Small intestine (tissue), 7 donors: ENCODE measurements around the gene C2orf68. TPM values are rescaled to one million over a fixed set of nuclear protein-coding genes. Genes with fewer than 3 reads are reported as not detected.
A peak's percentile ranks its signal among the peaks of the same experiment; 100 is the strongest.
"Not testable (repeated sequence)": the region's sequence is repeated elsewhere in the genome, so short reads cannot be mapped to it uniquely, and the experiment has no call there.

ENCODE experiments used
- DNase-seq, 2 donors: peaks; one replicate each; pipeline versions ENCODE4 v3.0.0 to v3.0.0-alpha.2; 2013
- FAIRE-seq: peaks from 2 replicates; lab custom pipeline; 2012; peaks lifted over from hg19 to GRCh38; lab: Jason Lieb, UNC
- H3K27ac ChIP-seq, 3 donors: one replicate each; pipeline ENCODE4 v1.5.1; 2013; ENCODE audit warnings: low read length in 2 of 3, mild to moderate bottlenecking in 2 of 3, control low read depth in 1 of 3, inconsistent platforms in 1 of 3, low read depth in 1 of 3, moderate library complexity in 1 of 3
- H3K27me3 ChIP-seq, 3 donors: one replicate each; pipeline ENCODE4 v1.6.1; 2013; ENCODE audit warnings: low read length in 3 of 3, inconsistent platforms in 1 of 3; ENCODE audit not compliant: control insufficient read depth in 3 of 3, insufficient read depth in 3 of 3
- H3K36me3 ChIP-seq, 3 donors: one replicate each; pipeline ENCODE4 v1.6.1; 2013; ENCODE audit warnings: low read length in 3 of 3, inconsistent platforms in 1 of 3, low read depth in 1 of 3, mild to moderate bottlenecking in 1 of 3, moderate library complexity in 1 of 3; ENCODE audit not compliant: control insufficient read depth in 3 of 3, insufficient read depth in 2 of 3
- H3K4me1 ChIP-seq, 3 donors: one replicate each; pipeline ENCODE4 v1.6.1; 2013; ENCODE audit warnings: low read length in 2 of 3, inconsistent platforms in 1 of 3, low read depth in 1 of 3, mild to moderate bottlenecking in 1 of 3, moderate library complexity in 1 of 3; ENCODE audit not compliant: control insufficient read depth in 3 of 3, insufficient read depth in 2 of 3
- H3K4me3 ChIP-seq, 3 donors: one replicate each; pipeline ENCODE4 v1.5.1; 2013; ENCODE audit warnings: low read length in 3 of 3, control low read depth in 1 of 3, inconsistent platforms in 1 of 3, low read depth in 1 of 3, mild to moderate bottlenecking in 1 of 3, moderate library complexity in 1 of 3
- H3K9me3 ChIP-seq, 2 donors: one replicate each; pipeline ENCODE4 v1.6.1; 2013; ENCODE audit warnings: low read depth in 1 of 2, low read length in 1 of 2; ENCODE audit not compliant: control insufficient read depth in 2 of 2, insufficient read depth in 1 of 2
- WGBS, 3 donors: extraction: QIAGEN DNeasy Blood & Tissue Kit; methylation state at CpG; one replicate each; pipeline ENCODE4 v1.1.7; 2013; 5-methylcytosine and 5-hydroxymethylcytosine counted together
- polyA plus RNA-seq, 4 donors: library from polyadenylated mRNA; stranded (reverse) in 3 of 4; unstranded in 1 of 4; fragments of 200-250 nt in 3 of 4; fragments of 120-200 nt in 1 of 4; gene quantifications; one replicate each; pipeline versions ENCODE4 v1.2.1 to v1.2.3, GENCODE V29; 2013
- donor health status: healthy with polysubstance abuse.
- donor health status: control.
- donor health status: control.
- donor health status: Bipolar disorder and iron deficiency.
- donor health status: healthy.

C2orf68 gene
- polyA plus RNA-seq, 4 donors = 16.2 to 44.8 (median 25.3) TPM

- Histone ChIP-seq H3K36me3 (peaks cover 0 to 40% (median 2%) of the 10 kb centered on the region in 3 donors), H3K4me1 (peaks cover 0 to 31% (median 4%) of the 10 kb centered on the region in 3 donors), H3K27ac (peak overlapping the region in 1 of 3 donors; percentile 8), H3K27me3 (no peaks in the 10 kb centered on the region), H3K4me3 (no peak overlapping the region), H3K9me3 (no peaks in the 10 kb centered on the region)
- WGBS, 3 donors = 63 to 87% (median 78%) methylated on average over 4 of the region's 4 CpGs
- FAIRE-seq (no peak), DNase-seq (no peak)
Observed at GRCh38 chr2:85605406-85606115, 6.3 kb downstream of the C2orf68 start.

GRCh38 chr2:85604568-85605339 is 7.1 kb downstream of the C2orf68 start:
- Histone ChIP-seq H3K4me1 (peaks cover 0 to 27% (median 4%) of the 10 kb centered on the region in 3 donors), H3K27me3 (no peaks in the 10 kb centered on the region), H3K36me3 (peaks cover 2 to 48% (median 2%) of the 10 kb centered on the region in 3 donors), H3K9me3 (no peaks in the 10 kb centered on the region), H3K4me3 (no peak overlapping the region), H3K27ac (peak overlapping the region in 1 of 3 donors; percentile 15)
- no peak for DNase-seq
- no peak for FAIRE-seq
- 63 to 65% (median 65%) methylated on average over 6 of the region's 6 CpGs for WGBS, 3 donors

GRCh38 chr2:85604133-85604444 is 7.8 kb downstream of the C2orf68 start:
- H3K9me3 ChIP-seq, H3K27ac ChIP-seq, DNase-seq, FAIRE-seq, H3K27me3 ChIP-seq: not testable (repeated sequence)
- peaks cover 2 to 49% (median 2%) of the 10 kb centered on the region in 3 donors for H3K36me3 ChIP-seq
- peaks cover 0 to 27% (median 4%) of the 10 kb centered on the region in 3 donors for H3K4me1 ChIP-seq
- H3K4me3 ChIP-seq = peak overlapping the region in 1 of 3 donors; percentile 93
- 59 to 88% (median 79%) methylated on average over 3 of the region's 3 CpGs for WGBS, 3 donors

GRCh38 chr2:85602476-85603234 is 9.2 kb downstream of the C2orf68 start, which contains the start of gene TMEM150A:
TSS of gene TMEM150A (minus strand) at chr2:85602698. CDS start at chr2:85601948, 750 bp downstream.
- DNase-seq (peak; percentile 94 to 97), FAIRE-seq (no peak)
- Histone ChIP-seq H3K9me3 (no peaks in the 10 kb centered on the region), H3K27me3 (no peaks in the 10 kb centered on the region), H3K4me3 (peak within 1 kb of the TSS; percentile 69 to 93 (median 73)), H3K4me1 (peaks cover 2 to 37% (median 4%) of the 10 kb centered on the region in 3 donors), H3K27ac (peak within 1 kb of the TSS; percentile 49 to 76 (median 73)), H3K36me3 (peaks cover under 1 to 48% (median 9%) of the 10 kb centered on the region in 3 donors)
- WGBS, 3 donors = 0 to 1% (median 0%) methylated on average over 48 to 73 of the region's 73 CpGs

GRCh38 chr2:85601771-85602475 is 9.9 kb downstream of the C2orf68 start:
- Histone ChIP-seq H3K9me3 (no peaks in the 10 kb centered on the region), H3K4me3 (peak overlapping the region; percentile 65 to 93 (median 73)), H3K4me1 (peaks cover 2 to 45% (median 4%) of the 10 kb centered on the region in 3 donors), H3K36me3 (peaks cover 0 to 49% (median 9%) of the 10 kb centered on the region in 3 donors), H3K27me3 (no peaks in the 10 kb centered on the region), H3K27ac (peak overlapping the region; percentile 49 to 76 (median 73))
- peak; percentile 51 to 55 for DNase-seq
- FAIRE-seq = no peak
- 7 to 9% (median 8%) methylated on average over 23 to 36 of the region's 36 CpGs for WGBS, 3 donors

- peaks cover 4 to 52% (median 6%) of the 10 kb centered on the region in 3 donors for H3K4me1 ChIP-seq
- no peak for DNase-seq
Observed at GRCh38 chr2:85600951-85601770, 10.7 kb downstream of the C2orf68 start.

GRCh38 chr2:85600235-85600575 is 11.7 kb downstream of the C2orf68 start:
- no peak for FAIRE-seq
- WGBS, 3 donors = 82 to 89% (median 84%) methylated on average over 3 of the region's 3 CpGs
- peaks cover 4 to 50% (median 6%) of the 10 kb centered on the region in 3 donors for H3K4me1 ChIP-seq
- peaks cover 0 to 48% (median 9%) of the 10 kb centered on the region in 3 donors for H3K36me3 ChIP-seq
- H3K27me3 ChIP-seq = no peaks in the 10 kb centered on the region
- no peak for DNase-seq
- H3K4me3 ChIP-seq = no peak overlapping the region
- no peaks in the 10 kb centered on the region for H3K9me3 ChIP-seq
- H3K27ac ChIP-seq = no peak overlapping the region

More at GRCh38 chr2:85600951-85601770, 10.7 kb downstream of the C2orf68 start:
- WGBS, 3 donors = 74 to 81% (median 80%) methylated on average over 6 of the region's 6 CpGs
- no peaks in the 10 kb centered on the region for H3K9me3 ChIP-seq
- H3K4me3 ChIP-seq = peak overlapping the region in 2 of 3 donors; percentile 73 to 93
- H3K27ac ChIP-seq = peak overlapping the region in 1 of 3 donors; percentile 73
- H3K36me3 ChIP-seq = peaks cover 0 to 48% (median 9%) of the 10 kb centered on the region in 3 donors
- no peaks in the 10 kb centered on the region for H3K27me3 ChIP-seq
- FAIRE-seq = no peak
